ENCODE data around the gene SCMH1.
A peak's percentile ranks its signal among the peaks of the same experiment; 100 is the strongest.

Gene SCMH1

GRCh38 chr1:41167667-41168066, 74.4 kb downstream of the SCMH1 start:
- DNase-seq (ENCODE audit: insufficient read length, low spot score): no peak
- FAIRE-seq: no peak
- no peak for TF ChIP-seq POLR2A (IDR thresholded peaks at IDR 0.05; ENCODE audit: low read depth, low read length)

- TF ChIP-seq POLR2A (IDR thresholded peaks at IDR 0.05; ENCODE audit: low read depth, low read length): no peak
- FAIRE-seq: no peak
- no peak for DNase-seq (ENCODE audit: insufficient read length, low spot score)
Observed at GRCh38 chr1:41164727-41165126, 77.4 kb downstream of the SCMH1 start.

- TF ChIP-seq POLR2A (IDR thresholded peaks at IDR 0.05; ENCODE audit: low read depth, low read length): no peak
- DNase-seq (ENCODE audit: insufficient read length, low spot score) (no peak), FAIRE-seq (no peak)
Observed at GRCh38 chr1:41162441-41162840, 79.7 kb downstream of the SCMH1 start.

GRCh38 chr1:41161846-41162245, 80.3 kb downstream of the SCMH1 start:
- TF ChIP-seq POLR2A (IDR thresholded peaks at IDR 0.05; ENCODE audit: low read depth, low read length): no peak
- DNase-seq (ENCODE audit: insufficient read length, low spot score): no peak
- FAIRE-seq: no peak

- peak; percentile 27 for FAIRE-seq
- DNase-seq (ENCODE audit: insufficient read length, low spot score): no peak
- no peak for TF ChIP-seq POLR2A (IDR thresholded peaks at IDR 0.05; ENCODE audit: low read depth, low read length)
Observed at GRCh38 chr1:41160498-41161110, 81.5 kb downstream of the SCMH1 start.

GRCh38 chr1:41158966-41159365, 83.1 kb downstream of the SCMH1 start:
- TF ChIP-seq POLR2A (IDR thresholded peaks at IDR 0.05; ENCODE audit: low read depth, low read length): no peak
- FAIRE-seq: peak; percentile 33
- DNase-seq (ENCODE audit: insufficient read length, low spot score): no peak

GRCh38 chr1:41158147-41158875, 83.8 kb downstream of the SCMH1 start:
- no peak for DNase-seq (ENCODE audit: insufficient read length, low spot score)
- FAIRE-seq: peak; percentile 27
- TF ChIP-seq POLR2A (IDR thresholded peaks at IDR 0.05; ENCODE audit: low read depth, low read length): no peak

GRCh38 chr1:41155105-41155504, 87.0 kb downstream of the SCMH1 start:
- TF ChIP-seq POLR2A (IDR thresholded peaks at IDR 0.05; ENCODE audit: low read depth, low read length): no peak
- peak; percentile 36 for FAIRE-seq
- no peak for DNase-seq (ENCODE audit: insufficient read length, low spot score)

GRCh38 chr1:41153750-41154274, 88.3 kb downstream of the SCMH1 start:
- TF ChIP-seq POLR2A (IDR thresholded peaks at IDR 0.05; ENCODE audit: low read depth, low read length): no peak
- FAIRE-seq: no peak
- DNase-seq (ENCODE audit: insufficient read length, low spot score): no peak

GRCh38 chr1:41152622-41153044, 89.5 kb downstream of the SCMH1 start:
- TF ChIP-seq POLR2A (IDR thresholded peaks at IDR 0.05; ENCODE audit: low read depth, low read length): no peak
- peak; percentile 23 for DNase-seq (ENCODE audit: insufficient read length, low spot score)
- peak; percentile 98 for FAIRE-seq

- DNase-seq (ENCODE audit: insufficient read length, low spot score) (no peak), FAIRE-seq (peak; percentile 77)
- no peak for TF ChIP-seq POLR2A (IDR thresholded peaks at IDR 0.05; ENCODE audit: low read depth, low read length)
Observed at GRCh38 chr1:41151846-41152245, 90.3 kb downstream of the SCMH1 start.

GRCh38 chr1:41149570-41149969, 92.5 kb downstream of the SCMH1 start:
- DNase-seq (ENCODE audit: insufficient read length, low spot score) (no peak), FAIRE-seq (peak; percentile 20)
- no peak for TF ChIP-seq POLR2A (IDR thresholded peaks at IDR 0.05; ENCODE audit: low read depth, low read length)

GRCh38 chr1:41144285-41144684, 97.8 kb downstream of the SCMH1 start:
- TF ChIP-seq POLR2A (IDR thresholded peaks at IDR 0.05; ENCODE audit: low read depth, low read length): no peak
- peak; percentile 72 for FAIRE-seq
- no peak for DNase-seq (ENCODE audit: insufficient read length, low spot score)

GRCh38 chr1:41138549-41138948, 103.6 kb downstream of the SCMH1 start:
- peak; percentile 57 for FAIRE-seq
- no peak for TF ChIP-seq POLR2A (IDR thresholded peaks at IDR 0.05; ENCODE audit: low read depth, low read length)
- no peak for DNase-seq (ENCODE audit: insufficient read length, low spot score)

All from H54 (cell line).